GM18499 (cell line): ENCODE results near the gene PANK2.
"Not testable (repeated sequence)": the region's sequence is repeated elsewhere in the genome, so short reads cannot be mapped to it uniquely, and the experiment has no call there.

ENCODE experiments used
- ATAC-seq: cut with Tn5 transposase; IDR thresholded peaks from one replicate; pipeline ENCODE4 v1.9.1; 2021; ENCODE audit warnings: moderate number of reproducible peaks; ENCODE audit not compliant: insufficient read depth, unreplicated experiment

Gene PANK2

GRCh38 chr20:3925113-3925695 is 36.0 kb downstream of the PANK2 start:
- no peak for ATAC-seq

GRCh38 chr20:3925899-3926638 is 36.9 kb downstream of the PANK2 start:
- no peak for ATAC-seq

GRCh38 chr20:3927486-3928291 is 38.5 kb downstream of the PANK2 start:
- ATAC-seq, result no peak

- ATAC-seq, result no peak
Observed at GRCh38 chr20:3929713-3930060, 40.5 kb downstream of the PANK2 start.

GRCh38 chr20:3930265-3931206 is 41.3 kb downstream of the PANK2 start:
- ATAC-seq, result no peak

- ATAC-seq, result no peak
Observed at GRCh38 chr20:3931664-3932063, 42.5 kb downstream of the PANK2 start.

GRCh38 chr20:3932277-3932676 is 43.1 kb downstream of the PANK2 start:
- ATAC-seq, result no peak

- no peak for ATAC-seq
Observed at GRCh38 chr20:3932681-3933080, 43.5 kb downstream of the PANK2 start.

GRCh38 chr20:3933218-3933617 is 44.0 kb downstream of the PANK2 start:
- ATAC-seq, result no peak

- ATAC-seq, result no peak
Observed at GRCh38 chr20:3934624-3935023, 45.4 kb downstream of the PANK2 start.

- ATAC-seq, result no peak
Observed at GRCh38 chr20:3935295-3935955, 46.2 kb downstream of the PANK2 start.

- ATAC-seq, result no peak
Observed at GRCh38 chr20:3935956-3936340, 46.8 kb downstream of the PANK2 start.

- ATAC-seq, result no peak
Observed at GRCh38 chr20:3937618-3938017, 48.4 kb downstream of the PANK2 start.

GRCh38 chr20:3940905-3941304 is 51.7 kb downstream of the PANK2 start:
- ATAC-seq, result no peak

- not testable (repeated sequence) for ATAC-seq
Observed at GRCh38 chr20:3946666-3947065, 57.5 kb downstream of the PANK2 start.

GRCh38 chr20:3964719-3965118 is 75.5 kb downstream of the PANK2 start:
- no peak for ATAC-seq

GRCh38 chr20:3966571-3966970 is 77.4 kb downstream of the PANK2 start:
- no peak for ATAC-seq

GRCh38 chr20:3970016-3970415 is 80.8 kb downstream of the PANK2 start:
- ATAC-seq, result no peak

- no peak for ATAC-seq
Observed at GRCh38 chr20:3971145-3971544, 82.0 kb downstream of the PANK2 start.

GRCh38 chr20:3972161-3972560 is 83.0 kb downstream of the PANK2 start:
- ATAC-seq, result no peak
